HG03442 (cell line): ENCODE data around the gene C1QTNF9.
"Not testable (repeated sequence)": the region's sequence is repeated elsewhere in the genome, so short reads cannot be mapped to it uniquely, and the experiment has no call there.

Source experiments
- ATAC-seq: cut with Tn5 transposase; IDR thresholded peaks from one replicate; pipeline ENCODE4 v1.9.1; 2021; ENCODE audit warnings: mild to moderate bottlenecking, moderate library complexity; ENCODE audit not compliant: unreplicated experiment

The C1QTNF9 gene

DNA sequence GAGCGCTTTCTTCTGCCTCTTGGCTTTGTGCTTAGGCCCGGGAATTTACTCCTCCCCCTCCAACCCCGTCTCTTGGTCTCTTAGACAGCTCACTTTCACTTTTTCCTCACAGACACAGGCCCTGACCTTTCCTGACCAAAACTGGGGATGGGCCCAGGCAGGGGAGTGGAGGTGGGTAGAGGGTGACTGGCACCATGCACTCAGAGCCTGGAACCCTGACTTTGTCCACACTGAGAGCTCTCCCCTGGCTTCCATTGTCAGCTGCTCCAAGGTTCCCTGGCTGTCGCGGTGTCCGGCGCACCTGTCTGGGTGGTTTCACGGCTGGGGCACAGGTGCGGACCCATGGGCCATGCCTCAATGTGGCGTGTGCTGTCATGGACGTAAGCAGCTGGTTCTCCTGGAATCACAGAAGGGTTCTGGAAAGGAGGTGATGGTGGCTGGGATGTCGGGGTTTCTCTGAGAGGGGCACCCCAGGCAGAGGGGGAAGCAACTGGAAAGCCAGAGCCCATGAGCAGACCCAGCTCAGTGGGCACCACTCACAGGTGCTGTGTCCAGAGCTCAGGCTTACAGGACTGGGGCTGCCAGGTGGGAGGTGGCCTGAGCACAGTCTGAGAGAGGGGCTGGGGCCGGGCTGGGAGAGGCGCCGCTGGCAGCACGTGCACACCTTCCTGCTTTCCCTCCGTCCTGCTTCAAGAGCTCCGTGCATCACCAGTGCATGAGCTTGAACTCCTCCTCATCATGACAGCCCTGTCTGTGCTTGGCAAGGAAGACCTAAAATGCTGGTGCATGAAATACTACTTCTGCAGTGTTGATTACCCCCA lies 28.0 kb upstream of the C1QTNF9 start:
- no peak for ATAC-seq

DNA sequence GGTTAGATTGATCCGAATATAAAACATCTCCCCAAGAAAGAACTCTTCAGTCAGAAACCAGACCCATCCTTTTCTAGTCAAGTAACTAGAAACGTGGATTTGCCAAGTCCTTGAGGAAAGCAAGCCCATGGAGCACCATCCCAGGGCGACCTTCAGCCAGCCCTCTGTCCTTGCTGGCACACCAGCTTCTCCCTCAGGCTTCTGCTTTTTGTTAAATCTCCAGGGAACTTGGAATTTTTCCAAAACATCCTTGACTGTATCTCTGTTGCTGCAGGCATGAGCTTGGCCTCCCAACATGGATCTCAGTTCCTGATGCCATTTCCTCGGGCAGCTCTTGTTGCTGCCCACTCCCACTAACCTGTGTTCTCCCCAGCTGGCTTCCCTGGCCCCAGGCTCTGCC lies 27.1 kb upstream of the C1QTNF9 start:
- ATAC-seq, result no peak

DNA sequence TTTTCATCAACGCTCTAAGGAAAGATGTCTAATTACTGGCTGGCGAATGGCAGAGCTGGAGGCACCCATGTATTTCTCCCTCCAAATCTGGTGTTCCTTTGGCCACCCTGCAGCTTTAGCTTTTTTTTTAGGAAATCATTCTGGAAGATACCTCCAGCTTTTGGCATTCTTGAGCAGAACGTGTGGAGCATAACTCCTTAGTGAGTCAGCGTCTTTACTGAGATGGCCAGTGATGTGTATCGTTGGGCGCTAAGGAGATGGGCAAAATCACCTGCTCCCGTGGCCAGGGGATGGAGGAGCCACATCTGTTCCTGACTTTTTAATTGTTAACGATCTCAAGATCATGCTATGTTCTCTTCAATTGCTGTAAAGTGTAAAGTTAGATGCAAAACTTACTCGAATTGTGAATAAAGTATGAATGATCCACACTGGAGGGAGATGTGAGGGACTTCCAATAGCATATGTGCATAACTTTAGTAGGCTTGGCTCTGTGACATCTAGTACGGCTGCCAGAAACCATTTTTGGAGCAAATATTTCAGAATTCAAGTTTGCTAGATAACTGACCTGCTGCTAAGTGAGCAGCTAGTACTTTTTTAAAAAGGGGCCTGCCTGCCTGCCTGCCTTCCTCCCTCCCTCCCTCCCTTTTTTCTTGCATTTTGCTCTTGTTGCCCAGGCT lies 24.4 kb upstream of the C1QTNF9 start:
- ATAC-seq, result no peak

DNA sequence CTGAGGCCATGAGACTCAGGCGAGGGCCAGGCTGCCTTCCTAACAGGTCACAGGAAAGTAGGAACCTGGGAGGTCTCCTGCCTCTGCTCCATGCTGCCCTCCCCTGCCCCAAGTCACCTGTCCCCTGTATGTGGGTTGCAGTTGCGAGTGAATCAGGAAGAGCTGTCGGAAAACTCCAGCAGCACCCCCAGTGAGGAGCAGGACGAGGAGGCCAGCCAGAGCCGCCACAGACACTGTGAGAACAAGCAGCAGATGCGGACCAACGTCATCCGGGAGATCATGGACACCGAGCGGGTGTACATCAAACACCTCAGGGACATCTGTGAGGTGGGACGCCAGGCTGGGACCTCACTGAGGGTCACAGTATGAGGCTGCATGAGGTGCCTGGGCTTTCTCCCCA lies 22.8 kb upstream of the C1QTNF9 start:
- ATAC-seq, result no peak

DNA sequence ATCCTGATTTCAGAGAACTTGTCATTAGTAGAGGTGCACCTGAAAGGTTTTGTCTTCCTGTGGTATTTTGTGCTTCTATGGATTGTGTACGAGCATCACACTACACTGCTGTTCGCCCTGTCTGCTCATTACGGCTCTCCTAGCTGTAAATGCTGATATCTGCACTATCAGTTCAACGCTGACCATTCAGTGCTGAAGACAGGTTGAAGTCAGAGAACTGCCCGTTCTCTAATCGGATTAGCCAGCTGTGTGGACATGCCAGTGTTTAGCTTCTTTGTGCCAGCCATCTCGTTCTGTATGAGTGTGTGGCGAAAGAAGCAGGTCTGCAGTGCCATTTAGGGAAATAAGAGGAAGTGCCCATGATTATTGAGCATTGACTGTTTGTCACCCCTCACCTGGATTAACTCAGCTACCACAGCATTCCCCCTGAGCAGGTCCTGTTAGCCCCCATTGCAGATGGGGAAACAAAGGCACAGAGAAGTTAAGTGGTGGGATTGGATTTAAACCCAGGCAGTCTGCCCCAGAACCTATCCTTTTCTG lies 21.6 kb upstream of the C1QTNF9 start:
- ATAC-seq, result no peak

DNA sequence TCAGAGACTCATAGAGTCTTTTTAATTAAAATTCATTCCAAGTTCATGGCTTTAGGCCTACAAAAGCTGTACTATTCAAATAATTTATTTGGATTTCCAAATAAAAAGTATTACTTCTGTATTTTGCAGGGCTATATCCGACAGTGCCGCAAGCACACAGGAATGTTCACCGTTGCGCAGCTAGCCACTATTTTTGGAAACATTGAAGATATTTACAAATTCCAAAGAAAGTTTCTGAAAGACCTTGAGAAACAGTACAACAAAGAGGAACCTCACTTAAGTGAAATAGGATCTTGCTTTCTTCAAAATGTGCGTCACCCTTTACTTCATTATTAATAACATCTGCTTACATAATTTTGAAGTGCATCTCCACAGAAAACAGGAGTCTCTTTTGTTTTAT lies 20.5 kb upstream of the C1QTNF9 start:
- ATAC-seq, result no peak

DNA sequence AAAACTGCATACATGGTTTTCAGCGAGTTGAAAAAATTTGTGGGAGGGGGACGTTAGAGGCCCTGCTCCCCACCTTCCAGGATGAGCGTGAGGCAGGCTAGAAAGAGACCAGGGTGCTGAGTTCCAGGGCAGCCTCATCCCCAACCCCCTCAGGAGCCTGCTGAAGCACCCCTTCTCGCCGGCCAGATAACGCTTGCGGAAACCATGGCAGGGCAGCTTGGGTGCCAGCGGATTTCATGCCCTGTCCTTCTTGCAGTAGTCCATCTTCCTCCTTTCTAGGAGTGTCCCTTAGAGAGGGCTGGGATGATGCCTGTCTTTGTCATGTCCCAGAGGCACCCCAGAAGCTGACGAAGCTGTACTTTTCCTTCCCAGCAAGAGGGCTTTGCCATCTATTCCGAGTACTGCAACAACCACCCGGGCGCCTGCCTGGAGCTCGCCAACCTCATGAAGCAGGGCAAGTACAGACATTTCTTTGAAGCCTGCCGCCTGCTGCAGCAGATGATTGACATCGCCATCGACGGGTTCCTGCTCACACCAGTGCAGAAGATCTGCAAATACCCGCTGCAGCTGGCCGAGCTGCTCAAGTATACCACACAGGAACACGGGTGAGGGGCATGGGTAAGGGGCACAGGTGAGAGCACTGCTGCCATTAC lies 19.0 kb upstream of the C1QTNF9 start:
- no peak for ATAC-seq

DNA sequence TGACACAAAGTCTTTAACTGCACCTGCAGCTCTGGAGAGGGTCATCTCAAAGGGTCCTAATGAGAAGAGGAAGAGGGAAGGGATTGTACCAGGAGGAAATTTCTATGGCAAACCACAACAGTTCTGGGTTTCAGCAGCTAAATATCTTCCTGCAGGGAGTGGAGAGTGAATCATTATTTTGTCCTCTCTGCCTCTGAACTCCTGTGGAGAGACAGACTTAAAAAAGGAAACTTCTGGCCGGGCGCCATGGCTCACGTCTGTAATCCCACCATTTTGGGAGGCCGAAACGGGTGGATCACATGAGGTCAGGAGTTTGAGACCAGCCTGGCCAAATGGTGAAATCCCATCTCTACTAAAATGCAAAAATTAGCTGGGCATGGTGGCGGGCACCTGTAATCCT lies 16.9 kb upstream of the C1QTNF9 start:
- no peak for ATAC-seq

DNA sequence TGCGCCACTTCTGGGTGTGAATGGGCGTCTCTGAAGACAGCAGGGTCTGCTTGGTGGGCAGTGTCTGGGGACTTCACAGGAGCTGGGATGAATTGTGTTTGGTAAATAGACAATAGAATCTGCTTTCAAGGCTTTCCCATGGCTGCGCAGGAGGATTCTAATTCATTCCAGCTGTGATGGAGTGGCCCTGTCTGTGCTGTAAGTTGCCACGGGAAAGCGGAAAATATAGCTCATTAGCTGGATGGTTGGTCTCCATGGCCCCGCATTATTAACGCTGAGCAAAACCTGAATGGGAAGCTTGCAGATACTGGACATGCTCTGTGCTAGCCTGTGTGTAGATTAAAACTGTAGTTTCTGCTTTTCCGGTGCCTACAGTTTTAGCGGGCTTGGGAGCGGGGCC lies 15.6 kb upstream of the C1QTNF9 start:
- no peak for ATAC-seq

DNA sequence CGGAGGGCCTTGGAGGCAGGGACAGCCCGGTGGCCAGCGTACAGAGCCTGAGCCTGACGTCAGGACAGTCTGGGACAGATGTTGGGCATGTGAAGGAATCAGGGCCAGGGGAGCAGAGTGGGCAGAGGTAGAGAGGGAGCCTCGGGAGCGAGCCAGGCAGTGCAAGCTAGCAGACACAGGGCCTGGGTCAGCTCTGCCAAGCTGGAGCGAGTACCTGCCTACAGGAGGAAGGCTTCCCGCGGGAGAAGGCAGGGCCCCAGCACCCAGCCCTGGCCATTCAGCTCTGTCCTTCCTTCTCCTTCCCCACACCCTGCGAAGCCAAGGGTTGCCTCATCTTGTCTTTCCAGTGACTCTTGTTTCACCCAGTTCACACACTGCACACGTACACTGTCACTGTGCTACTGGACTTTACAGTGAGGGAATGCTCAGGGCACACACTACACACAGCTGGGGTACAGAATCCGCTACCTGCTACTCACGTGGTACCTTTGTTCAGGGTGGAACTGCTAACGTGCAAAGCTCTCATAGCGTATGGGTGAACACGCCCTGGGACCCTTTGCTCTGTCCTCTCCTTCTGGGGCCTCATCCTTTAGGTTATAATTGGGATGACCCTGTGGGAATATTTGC lies 9.8 kb upstream of the C1QTNF9 start:
- no peak for ATAC-seq

DNA sequence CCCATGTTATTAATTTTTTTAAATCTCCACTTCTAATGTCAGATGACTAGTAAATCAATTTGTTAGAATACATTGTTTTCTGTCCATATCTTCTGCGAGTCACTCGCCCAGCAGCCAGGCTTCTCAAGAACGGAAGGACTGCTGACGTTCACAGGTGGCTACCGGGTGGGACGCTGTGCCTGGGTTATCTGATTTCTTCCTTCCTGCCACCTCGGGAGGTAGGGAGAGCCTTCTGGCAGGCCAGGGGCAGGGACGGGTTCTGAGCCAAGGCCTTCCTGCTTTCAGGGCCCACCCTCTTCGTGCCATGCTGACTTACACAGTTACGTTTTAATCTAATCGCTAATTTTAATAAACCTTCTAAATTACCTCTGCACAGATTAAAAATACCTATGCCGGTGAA lies 7.9 kb upstream of the C1QTNF9 start:
- ATAC-seq, result no peak

DNA sequence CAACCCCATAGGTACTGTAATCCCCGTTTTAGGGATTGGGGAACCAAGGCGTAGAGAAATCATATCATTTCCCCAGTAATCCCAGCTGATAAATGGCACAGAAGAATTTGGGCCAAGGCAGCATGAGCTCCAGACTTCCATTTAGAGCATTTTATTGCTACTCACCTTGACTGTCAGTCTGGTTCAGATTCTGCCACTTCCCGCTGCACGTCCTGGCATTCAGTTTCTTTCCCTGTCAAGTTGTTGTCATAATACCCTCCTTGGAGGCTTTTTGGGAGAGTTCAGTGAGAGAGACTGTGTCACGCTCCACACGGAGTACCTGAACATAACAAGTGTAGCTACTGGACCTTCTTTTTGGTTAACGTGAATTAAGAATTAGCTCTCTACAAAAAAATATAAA lies 7.5 kb upstream of the C1QTNF9 start:
- no peak for ATAC-seq

DNA sequence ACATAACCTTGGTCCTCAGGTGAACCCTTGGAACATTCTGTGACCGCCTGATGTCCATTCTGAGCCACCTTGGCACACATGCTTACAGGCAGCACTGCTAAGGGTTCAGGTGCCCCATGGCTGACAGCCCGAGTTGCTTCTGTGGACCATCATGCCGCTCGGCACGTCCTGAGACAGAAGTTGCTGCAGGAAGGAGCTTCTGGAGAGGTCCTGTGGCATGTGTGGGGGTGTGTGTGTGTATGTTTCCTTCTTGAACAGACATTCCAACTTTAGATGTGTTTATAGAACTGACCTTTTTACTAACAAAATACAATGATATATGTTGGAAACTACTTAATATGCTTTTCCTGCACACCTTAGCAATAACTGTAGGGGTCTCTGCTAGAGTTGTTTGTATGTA lies 4.8 kb upstream of the C1QTNF9 start:
- no peak for ATAC-seq

DNA sequence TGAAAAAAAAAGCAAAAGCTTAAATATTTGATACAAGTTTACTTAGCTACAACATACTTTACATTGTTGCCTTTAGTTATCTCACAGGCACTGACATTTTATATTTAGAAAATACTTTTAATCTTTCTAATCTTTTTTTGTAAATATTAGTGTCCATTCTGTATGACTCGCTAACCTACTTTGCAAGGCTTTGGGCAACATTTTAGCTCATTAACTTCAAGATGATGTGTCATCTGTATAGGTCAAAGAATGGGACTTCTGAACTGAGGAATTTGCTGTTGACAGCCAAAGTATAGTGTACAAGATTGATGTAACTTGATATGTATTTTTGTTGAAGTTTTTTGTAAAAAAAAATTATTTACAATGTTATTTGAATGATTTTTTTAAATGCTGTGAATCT lies 2.7 kb upstream of the C1QTNF9 start:
- no peak for ATAC-seq

DNA sequence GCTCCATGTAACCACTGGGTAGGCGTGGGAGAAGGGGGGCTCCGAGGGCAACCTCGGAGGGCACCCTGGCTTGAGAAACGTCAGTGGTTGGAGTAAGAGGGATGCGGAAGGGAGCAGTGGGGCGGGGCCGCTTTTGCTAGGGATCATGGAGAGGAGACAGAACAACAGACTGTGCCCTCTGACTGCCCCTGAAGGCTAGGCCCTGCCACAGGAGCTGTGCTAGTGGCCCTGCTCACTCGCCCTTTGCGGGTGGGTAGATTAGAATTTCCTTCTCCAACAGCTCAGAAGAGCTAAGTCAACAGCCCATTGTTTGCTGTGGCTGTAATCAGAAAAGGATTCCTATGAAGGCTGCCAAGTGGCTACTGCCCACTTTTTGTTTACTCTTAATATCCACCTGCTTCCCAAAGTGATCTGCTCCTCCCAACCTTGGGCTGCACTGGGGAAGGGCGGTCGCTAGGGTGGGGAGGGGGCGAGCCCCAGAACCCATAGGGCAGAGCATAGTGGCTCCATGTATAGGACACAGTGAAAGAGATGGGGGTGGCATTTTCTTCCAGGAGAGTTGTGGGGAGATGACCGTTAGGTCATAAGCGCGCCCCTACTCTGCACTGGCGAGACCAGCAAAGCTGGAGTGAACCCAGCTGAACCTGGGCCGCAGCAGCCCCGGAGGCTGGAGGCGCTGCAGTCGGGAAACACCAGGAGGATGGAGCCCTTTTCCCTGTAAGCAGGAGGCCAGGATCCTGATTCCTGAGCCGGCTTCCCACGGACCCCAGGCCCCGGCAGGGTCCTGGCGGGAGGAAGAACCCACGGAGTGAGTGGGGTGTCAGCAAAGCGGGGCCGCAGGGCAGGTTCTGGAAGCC lies 1.9 kb upstream of the C1QTNF9 start:
- no peak for ATAC-seq

DNA sequence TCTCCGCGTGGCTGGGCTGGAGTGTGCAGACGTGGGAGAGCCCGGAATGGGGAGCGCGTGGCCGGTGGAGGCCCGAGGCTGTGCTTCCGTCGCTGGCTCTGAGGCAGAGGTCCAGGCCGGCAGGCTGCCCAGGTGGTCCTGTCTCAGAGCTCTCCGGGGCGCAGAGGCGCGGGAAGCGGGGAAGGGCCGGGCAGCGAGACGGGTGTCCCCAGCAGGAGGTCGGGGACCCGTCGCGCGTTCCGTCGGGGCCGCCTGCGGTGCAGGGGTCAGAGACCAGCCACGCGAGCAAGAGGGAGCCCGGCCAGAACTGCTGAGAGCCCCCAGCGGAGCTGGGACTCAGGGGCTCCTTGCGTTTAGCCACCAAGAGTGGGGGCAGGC lies 1.3 kb upstream of the C1QTNF9 start:
- ATAC-seq, result no peak

DNA sequence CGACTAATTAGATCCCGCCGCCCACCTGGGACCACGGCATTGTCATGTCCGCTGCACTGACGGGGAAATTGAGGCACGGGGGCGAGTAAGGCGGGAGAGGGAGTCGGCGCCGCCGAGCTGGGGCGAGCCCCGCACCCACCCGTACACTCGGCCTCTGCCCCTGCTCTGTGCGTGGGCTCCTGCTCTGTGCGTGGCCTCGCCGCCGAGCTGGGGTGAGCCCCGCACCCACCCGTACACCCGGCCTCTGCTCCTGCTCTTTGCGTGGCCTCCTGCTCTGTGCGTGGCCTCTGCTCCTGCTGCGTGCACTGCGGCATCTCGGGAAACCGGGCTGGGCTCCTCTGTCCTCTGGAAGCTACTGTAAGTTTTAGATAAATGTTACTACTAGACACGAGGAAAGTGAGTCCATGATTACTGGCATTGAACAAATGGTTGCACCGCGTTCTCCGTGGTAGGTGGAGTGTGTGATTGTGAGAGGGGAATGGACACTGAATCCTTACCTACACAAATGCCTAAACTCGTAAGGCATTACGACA lies 826 bp upstream of the C1QTNF9 start:
- ATAC-seq, result no peak

DNA sequence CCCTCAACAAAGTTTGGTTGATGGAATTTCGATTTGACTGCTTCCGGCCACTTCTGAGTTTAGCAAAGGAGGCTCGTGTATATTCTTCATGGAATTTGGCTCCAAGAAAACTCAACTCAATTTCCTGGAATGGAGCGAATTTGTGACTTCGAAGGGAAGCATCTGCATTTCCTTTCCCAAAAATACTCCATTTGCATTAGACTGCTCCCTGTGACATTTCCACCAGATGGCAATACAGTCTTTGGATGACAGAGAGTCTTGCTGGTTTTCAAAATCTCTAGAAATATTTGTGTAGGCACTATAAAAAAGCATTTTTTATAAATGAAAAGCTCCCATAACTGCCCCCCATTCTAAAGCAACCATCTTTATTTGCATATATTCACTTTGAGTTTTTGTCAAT lies 4.1 kb downstream of the C1QTNF9 start:
- no peak for ATAC-seq

DNA sequence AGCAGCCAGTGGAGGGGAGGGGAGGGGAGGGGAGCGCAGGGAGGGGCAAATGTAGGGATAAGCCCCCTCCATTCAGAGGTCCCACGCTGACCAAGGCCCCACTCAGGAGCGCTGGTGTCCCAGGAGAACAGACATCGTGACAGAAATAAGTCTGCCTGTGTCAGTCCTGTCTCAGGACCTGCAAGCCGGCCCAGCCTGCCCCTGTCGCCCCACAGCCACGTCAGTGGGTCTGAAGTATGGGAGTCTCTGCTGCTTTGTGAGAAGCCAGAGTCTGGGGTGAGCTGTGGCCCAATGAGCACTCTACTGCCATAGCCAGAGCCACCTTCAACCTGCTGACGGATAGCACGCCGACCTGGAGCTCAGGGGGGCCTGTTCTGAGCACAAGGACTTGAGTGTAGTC lies 8.5 kb downstream of the C1QTNF9 start:
- ATAC-seq, result not testable (repeated sequence)

DNA sequence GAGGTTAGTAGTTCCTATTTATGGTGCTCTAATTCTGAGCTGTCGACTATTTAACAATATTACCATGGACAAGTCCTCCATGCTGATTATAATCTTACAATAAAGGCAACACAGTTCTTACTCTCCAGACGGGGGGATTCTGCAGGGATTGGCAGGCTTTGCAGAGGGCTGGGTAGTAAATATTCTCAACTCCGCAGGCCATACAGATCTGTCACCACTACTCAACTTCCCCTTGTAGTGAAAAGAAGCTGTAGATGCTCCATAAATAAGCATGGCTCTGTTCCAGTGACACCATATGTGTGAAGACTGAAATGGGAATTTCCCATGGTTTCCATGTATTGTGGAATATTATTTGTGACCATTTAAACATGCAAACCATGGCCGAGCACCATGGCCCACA lies 9.5 kb downstream of the C1QTNF9 start:
- ATAC-seq, result not testable (repeated sequence)
